ENCODE data around the gene OR1E1. TPM values are rescaled to one million over a fixed set of nuclear protein-coding genes. Genes with fewer than 3 reads are reported as not detected.
"Not testable (repeated sequence)": the region's sequence is repeated elsewhere in the genome, so short reads cannot be mapped to it uniquely, and the experiment has no call there.

Gene OR1E1
- not detected for total RNA-seq

GRCh38 chr17:3398310-3398709 lies at the start of gene OR1E1:
Gene OR1E1 (minus strand): TSS chr17:3398410. CDS start chr17:3398410, 0 bp downstream.
- peaks cover 17% of the 10 kb centered on the region for H3K27me3 Mint-ChIP-seq
- no peaks in the 10 kb centered on the region for H3K9me3 Mint-ChIP-seq
- H3K4me3 Mint-ChIP-seq = no peak within 1 kb of the TSS
- no peaks in the 10 kb centered on the region for H3K4me1 Mint-ChIP-seq
- no peak for DNase-seq
- no peaks in the 10 kb centered on the region for H3K36me3 Mint-ChIP-seq
- H3K27ac Mint-ChIP-seq = no peak within 1 kb of the TSS

GRCh38 chr17:3447625-3448024 lies 49.4 kb upstream of the OR1E1 start:
- no peak for DNase-seq
- Mint-ChIP-seq H3K4me3 (no peak overlapping the region), H3K4me1 (no peaks in the 10 kb centered on the region), H3K9me3 (no peaks in the 10 kb centered on the region), H3K27me3 (peaks cover 14% of the 10 kb centered on the region), H3K27ac (no peak overlapping the region), H3K36me3 (no peaks in the 10 kb centered on the region)

GRCh38 chr17:3440451-3440850 lies 42.2 kb upstream of the OR1E1 start:
- Mint-ChIP-seq H3K4me1 (no peaks in the 10 kb centered on the region), H3K27me3 (peaks cover 4% of the 10 kb centered on the region), H3K4me3 (no peak overlapping the region), H3K27ac (no peak overlapping the region), H3K36me3 (no peaks in the 10 kb centered on the region), H3K9me3 (no peaks in the 10 kb centered on the region)
- DNase-seq = no peak

- Mint-ChIP-seq H3K27ac (no peak overlapping the region), H3K36me3 (no peaks in the 10 kb centered on the region), H3K27me3 (peaks cover 11% of the 10 kb centered on the region), H3K9me3 (no peaks in the 10 kb centered on the region), H3K4me1 (no peaks in the 10 kb centered on the region), H3K4me3 (no peak overlapping the region)
- DNase-seq = no peak
These were observed 40.2 kb upstream of the OR1E1 start for GRCh38 chr17:3438368-3438767.

GRCh38 chr17:3433741-3434140 lies 35.5 kb upstream of the OR1E1 start, which contains the start of gene OR1E2:
Gene OR1E2 (minus strand): TSS chr17:3433841. CDS start chr17:3433841, 0 bp downstream.
- peaks cover 31% of the 10 kb centered on the region for H3K27me3 Mint-ChIP-seq
- H3K4me3 Mint-ChIP-seq = no peak within 1 kb of the TSS
- H3K4me1 Mint-ChIP-seq = no peaks in the 10 kb centered on the region
- no peaks in the 10 kb centered on the region for H3K36me3 Mint-ChIP-seq
- no peak for DNase-seq
- peaks cover 5% of the 10 kb centered on the region for H3K9me3 Mint-ChIP-seq
- no peak within 1 kb of the TSS for H3K27ac Mint-ChIP-seq

GRCh38 chr17:3433215-3433614 lies 35.0 kb upstream of the OR1E1 start:
- peaks cover 31% of the 10 kb centered on the region for H3K27me3 Mint-ChIP-seq
- not testable (repeated sequence) for H3K27ac Mint-ChIP-seq, H3K4me1 Mint-ChIP-seq, H3K9me3 Mint-ChIP-seq, H3K4me3 Mint-ChIP-seq, H3K36me3 Mint-ChIP-seq
- DNase-seq = peak; percentile 3

- Mint-ChIP-seq H3K27me3 (peaks cover 18% of the 10 kb centered on the region), H3K4me3 (no peak overlapping the region), H3K4me1 (no peaks in the 10 kb centered on the region), H3K27ac (no peak overlapping the region), H3K9me3 (peaks cover 3% of the 10 kb centered on the region), H3K36me3 (no peaks in the 10 kb centered on the region)
- no peak for DNase-seq
These were observed 20.0 kb upstream of the OR1E1 start for GRCh38 chr17:3418222-3418621.

- Mint-ChIP-seq H3K27me3 (peaks cover 29% of the 10 kb centered on the region), H3K36me3 (no peaks in the 10 kb centered on the region), H3K4me3 (no peak overlapping the region), H3K4me1 (peaks cover 2% of the 10 kb centered on the region), H3K27ac (no peak overlapping the region), H3K9me3 (peaks cover 3% of the 10 kb centered on the region)
- DNase-seq = no peak
These were observed 17.4 kb upstream of the OR1E1 start for GRCh38 chr17:3415610-3416009.

GRCh38 chr17:3412216-3412615 lies 14.0 kb upstream of the OR1E1 start:
- H3K4me3 Mint-ChIP-seq, H3K4me1 Mint-ChIP-seq, H3K36me3 Mint-ChIP-seq, DNase-seq, H3K27ac Mint-ChIP-seq: not testable (repeated sequence)
- H3K27me3 Mint-ChIP-seq = peaks cover 41% of the 10 kb centered on the region
- peaks cover 11% of the 10 kb centered on the region for H3K9me3 Mint-ChIP-seq

GRCh38 chr17:3411070-3411469 lies 12.9 kb upstream of the OR1E1 start, which contains the start of gene OR3A3:
Gene OR3A3 (plus strand): TSS chr17:3411370.
- H3K27me3 Mint-ChIP-seq = peaks cover 44% of the 10 kb centered on the region
- peaks cover 2% of the 10 kb centered on the region for H3K4me1 Mint-ChIP-seq
- H3K36me3 Mint-ChIP-seq = no peaks in the 10 kb centered on the region
- no peak within 1 kb of the TSS for H3K4me3 Mint-ChIP-seq
- DNase-seq = no peak
- H3K9me3 Mint-ChIP-seq = peaks cover 19% of the 10 kb centered on the region
- H3K27ac Mint-ChIP-seq = no peak within 1 kb of the TSS

GRCh38 chr17:3403856-3404255 lies 5.6 kb upstream of the OR1E1 start:
- not testable (repeated sequence) for H3K4me3 Mint-ChIP-seq, H3K36me3 Mint-ChIP-seq, DNase-seq, H3K4me1 Mint-ChIP-seq, H3K27ac Mint-ChIP-seq
- peaks cover 16% of the 10 kb centered on the region for H3K9me3 Mint-ChIP-seq
- H3K27me3 Mint-ChIP-seq = peaks cover 18% of the 10 kb centered on the region

GRCh38 chr17:3401786-3402185 lies 3.6 kb upstream of the OR1E1 start:
- no peaks in the 10 kb centered on the region for H3K4me1 Mint-ChIP-seq
- DNase-seq = no peak
- H3K27me3 Mint-ChIP-seq = peaks cover 15% of the 10 kb centered on the region
- peaks cover 7% of the 10 kb centered on the region for H3K9me3 Mint-ChIP-seq
- no peaks in the 10 kb centered on the region for H3K36me3 Mint-ChIP-seq
- H3K27ac Mint-ChIP-seq = no peak overlapping the region
- H3K4me3 Mint-ChIP-seq = no peak overlapping the region

GRCh38 chr17:3400055-3400454 lies 1.8 kb upstream of the OR1E1 start:
- no peak overlapping the region for H3K4me3 Mint-ChIP-seq

GRCh38 chr17:3397801-3398200 lies 409 bp downstream of the OR1E1 start:
- not testable (repeated sequence) for H3K36me3 Mint-ChIP-seq, H3K9me3 Mint-ChIP-seq, DNase-seq, H3K4me1 Mint-ChIP-seq, H3K27ac Mint-ChIP-seq, H3K4me3 Mint-ChIP-seq
- H3K27me3 Mint-ChIP-seq = peaks cover 17% of the 10 kb centered on the region

More at GRCh38 chr17:3400055-3400454, 1.8 kb upstream of the OR1E1 start:
- H3K9me3 Mint-ChIP-seq = no peaks in the 10 kb centered on the region
- H3K27ac Mint-ChIP-seq = no peak overlapping the region
- no peaks in the 10 kb centered on the region for H3K4me1 Mint-ChIP-seq
- no peaks in the 10 kb centered on the region for H3K36me3 Mint-ChIP-seq
- no peak for DNase-seq
- H3K27me3 Mint-ChIP-seq = peaks cover 12% of the 10 kb centered on the region

GRCh38 chr17:3389791-3390190 lies 8.4 kb downstream of the OR1E1 start:
- DNase-seq = no peak
- H3K27me3 Mint-ChIP-seq = peaks cover 33% of the 10 kb centered on the region
- H3K36me3 Mint-ChIP-seq = peaks cover 4% of the 10 kb centered on the region
- H3K9me3 Mint-ChIP-seq = peaks cover 2% of the 10 kb centered on the region
- H3K27ac Mint-ChIP-seq = no peak overlapping the region
- no peaks in the 10 kb centered on the region for H3K4me1 Mint-ChIP-seq
- no peak overlapping the region for H3K4me3 Mint-ChIP-seq

GRCh38 chr17:3385869-3386816 lies 12.1 kb downstream of the OR1E1 start, which contains the start of gene OR3A2:
Gene OR3A2 (minus strand): TSS chr17:3386308.
- peak; percentile 73 for DNase-seq
- peaks cover 2% of the 10 kb centered on the region for H3K9me3 Mint-ChIP-seq
- H3K27ac Mint-ChIP-seq = peak within 1 kb of the TSS; percentile 86
- H3K27me3 Mint-ChIP-seq = peaks cover 40% of the 10 kb centered on the region
- H3K4me3 Mint-ChIP-seq = peak within 1 kb of the TSS; percentile 83
- no peaks in the 10 kb centered on the region for H3K4me1 Mint-ChIP-seq
- peaks cover 9% of the 10 kb centered on the region for H3K36me3 Mint-ChIP-seq

Measured in activated naive CD8-positive, alpha-beta T cell treated with anti-CD3 and anti-CD28 coated beads for 36 hours (primary cell).